Right atrium auricular region (tissue), 2 donors: ENCODE data around the gene PDAP1. TPM values are rescaled to one million over a fixed set of nuclear protein-coding genes. Genes with fewer than 3 reads are reported as not detected.

Experiments used
- DNase-seq: peaks from one replicate; pipeline ENCODE4 v3.0.0-alpha.2; 2019; ENCODE audit warnings: low spot score
- H3K27ac ChIP-seq, 2 donors: fragments of 200-600 bp; sonication (generic); 1 replicate in 1 of 2; 2 replicates in 1 of 2; pipeline ENCODE4 v1.5.1; 2016 to 2019
- H3K27me3 ChIP-seq, 2 donors: fragments of 200-600 bp; sonication (generic); one replicate each; pipeline versions ENCODE4 v1.5.1 to v1.6.0; 2017 to 2019
- H3K36me3 ChIP-seq: fragments of 200-600 bp; sonication (generic); one replicate; pipeline ENCODE4 v1.5.1; 2016
- H3K4me1 ChIP-seq, 2 donors: fragments of 200-600 bp; sonication (generic); one replicate each; pipeline versions ENCODE4 v1.5.1 to v1.6.0; 2017 to 2019
- H3K4me3 ChIP-seq, 2 donors: fragments of 200-600 bp; sonication (generic); 1 replicate in 1 of 2; 2 replicates in 1 of 2; pipeline ENCODE4 v1.5.1; 2017 to 2019; ENCODE audit warnings: mild to moderate bottlenecking in 1 of 2, moderate library complexity in 1 of 2
- H3K9me3 ChIP-seq, 2 donors: fragments of 200-600 bp; sonication (generic); one replicate each; pipeline ENCODE4 v1.5.1; 2019
- total RNA-seq, 2 donors: library from RNA; depleted of rRNA; stranded (reverse); fragments of >200 nt; gene quantifications; one replicate each; pipeline ENCODE4 v1.1.0, GENCODE V29; 2016
- TF ChIP-seq, protein P1 (sequence below), 2 donors: fragments of 200-600 bp; sonication (generic); IDR thresholded peaks; one replicate each; pipeline ENCODE4 v1.5.1; 2019; ENCODE audit warnings: antibody characterized with exemption in 2 of 2

PDAP1 gene
- total RNA-seq, 2 donors from 2014 or later, result 70.9 to 93.3 TPM

GRCh38 chr7:99422186-99422585 is 13.8 kb upstream of the PDAP1 start:
- Histone ChIP-seq H3K4me3 (no peak overlapping the region), H3K27me3 (no peaks in the 10 kb centered on the region), H3K4me1 (no peaks in the 10 kb centered on the region), H3K9me3 (no peaks in the 10 kb centered on the region), H3K27ac (no peak overlapping the region), H3K36me3 (peaks cover 55% of the 10 kb centered on the region)
- TF ChIP-seq, protein P1, sequence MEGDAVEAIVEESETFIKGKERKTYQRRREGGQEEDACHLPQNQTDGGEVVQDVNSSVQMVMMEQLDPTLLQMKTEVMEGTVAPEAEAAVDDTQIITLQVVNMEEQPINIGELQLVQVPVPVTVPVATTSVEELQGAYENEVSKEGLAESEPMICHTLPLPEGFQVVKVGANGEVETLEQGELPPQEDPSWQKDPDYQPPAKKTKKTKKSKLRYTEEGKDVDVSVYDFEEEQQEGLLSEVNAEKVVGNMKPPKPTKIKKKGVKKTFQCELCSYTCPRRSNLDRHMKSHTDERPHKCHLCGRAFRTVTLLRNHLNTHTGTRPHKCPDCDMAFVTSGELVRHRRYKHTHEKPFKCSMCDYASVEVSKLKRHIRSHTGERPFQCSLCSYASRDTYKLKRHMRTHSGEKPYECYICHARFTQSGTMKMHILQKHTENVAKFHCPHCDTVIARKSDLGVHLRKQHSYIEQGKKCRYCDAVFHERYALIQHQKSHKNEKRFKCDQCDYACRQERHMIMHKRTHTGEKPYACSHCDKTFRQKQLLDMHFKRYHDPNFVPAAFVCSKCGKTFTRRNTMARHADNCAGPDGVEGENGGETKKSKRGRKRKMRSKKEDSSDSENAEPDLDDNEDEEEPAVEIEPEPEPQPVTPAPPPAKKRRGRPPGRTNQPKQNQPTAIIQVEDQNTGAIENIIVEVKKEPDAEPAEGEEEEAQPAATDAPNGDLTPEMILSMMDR (IDR thresholded peaks at IDR 0.05), result no peak
- DNase-seq, result no peak

GRCh38 chr7:99420986-99421385 is 12.6 kb upstream of the PDAP1 start:
- Histone ChIP-seq H3K4me3 (no peak overlapping the region), H3K36me3 (peaks cover 67% of the 10 kb centered on the region), H3K27ac (no peak overlapping the region), H3K9me3 (no peaks in the 10 kb centered on the region), H3K4me1 (no peaks in the 10 kb centered on the region), H3K27me3 (no peaks in the 10 kb centered on the region)
- TF ChIP-seq, protein P1 (IDR thresholded peaks at IDR 0.05), result no peak
- DNase-seq, result no peak

- no peaks in the 10 kb centered on the region for H3K27me3 ChIP-seq
- H3K9me3 ChIP-seq, result no peaks in the 10 kb centered on the region
- H3K4me3 ChIP-seq, result no peak overlapping the region
- peaks cover 72% of the 10 kb centered on the region for H3K36me3 ChIP-seq
- H3K27ac ChIP-seq, result no peak overlapping the region
- no peak for DNase-seq
- no peaks in the 10 kb centered on the region for H3K4me1 ChIP-seq
- TF ChIP-seq, protein P1 (IDR thresholded peaks at IDR 0.05), result no peak
These were observed 11.8 kb upstream of the PDAP1 start for GRCh38 chr7:99420213-99420612.

DNA sequence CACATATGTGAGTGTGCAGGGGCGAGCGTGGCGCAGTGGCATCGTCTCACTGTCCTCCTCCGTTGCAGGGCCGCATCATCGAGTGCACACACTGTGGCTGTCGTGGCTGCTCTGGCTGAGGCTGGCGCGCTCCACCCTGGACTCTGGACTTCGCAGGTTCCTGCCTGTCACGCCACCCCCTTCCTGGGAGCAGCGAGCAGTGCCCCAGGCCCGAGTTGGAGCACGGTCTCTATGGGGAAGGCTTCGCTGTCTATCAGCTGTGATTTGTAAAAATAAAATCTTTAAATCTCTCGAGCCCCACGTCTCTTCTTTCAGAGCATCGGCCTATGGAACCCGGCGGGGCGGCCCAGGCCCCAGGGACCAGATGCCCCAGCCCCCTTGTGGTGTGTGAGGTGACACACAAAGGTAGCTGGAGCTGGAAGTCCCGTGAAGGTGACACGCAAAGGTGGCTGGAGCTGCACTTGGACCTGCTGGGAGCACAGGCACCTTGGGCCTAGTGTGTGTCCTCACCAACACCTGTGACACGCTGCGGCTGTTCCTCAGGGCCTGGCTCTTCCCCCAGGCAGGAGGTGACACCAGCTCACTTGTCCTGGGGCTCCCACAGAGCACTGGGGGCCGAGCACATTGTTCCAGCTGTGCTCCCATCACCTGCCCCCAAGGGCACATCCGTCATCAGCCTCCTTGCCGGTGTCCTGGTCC is 11.1 kb upstream of the PDAP1 start:
- DNase-seq, result no peak
- Histone ChIP-seq H3K9me3 (no peaks in the 10 kb centered on the region), H3K4me1 (no peaks in the 10 kb centered on the region), H3K27me3 (no peaks in the 10 kb centered on the region), H3K27ac (no peak overlapping the region), H3K4me3 (no peak overlapping the region), H3K36me3 (peaks cover 74% of the 10 kb centered on the region)
- TF ChIP-seq, protein P1 (IDR thresholded peaks at IDR 0.05), result no peak

GRCh38 chr7:99418260-99418659 is 9.9 kb upstream of the PDAP1 start:
- no peak for DNase-seq
- no peaks in the 10 kb centered on the region for H3K9me3 ChIP-seq
- no peaks in the 10 kb centered on the region for H3K27me3 ChIP-seq
- no peaks in the 10 kb centered on the region for H3K4me1 ChIP-seq
- TF ChIP-seq, protein P1 (IDR thresholded peaks at IDR 0.05), result no peak
- H3K36me3 ChIP-seq, result peaks cover 68% of the 10 kb centered on the region
- no peak overlapping the region for H3K4me3 ChIP-seq
- no peak overlapping the region for H3K27ac ChIP-seq
